ENCODE measurements around the gene KIR3DL2.
"Not testable (repeated sequence)": the region's sequence is repeated elsewhere in the genome, so short reads cannot be mapped to it uniquely, and the experiment has no call there.

The KIR3DL2 gene

GRCh38 chr19:54828064-54828463 is 22.2 kb upstream of the KIR3DL2 start:
- H3K4me3 ChIP-seq (ENCODE audit: low read depth in 1 of 2, low read length in 2 of 2); H3K27ac ChIP-seq (ENCODE audit: low read length); H3K4me1 ChIP-seq (ENCODE audit: control insufficient read depth in 1 of 2, insufficient read depth in 2 of 2, low read length in 2 of 2); H3K9me3 ChIP-seq (ENCODE audit: control insufficient read depth in 1 of 2, low read length in 2 of 2); H3K27me3 ChIP-seq (ENCODE audit: low read depth, low read length); H3K36me3 ChIP-seq (ENCODE audit: control insufficient read depth in 1 of 2, insufficient read depth in 2 of 2, low read length in 2 of 2): not testable (repeated sequence)

- not testable (repeated sequence) for H3K9me3 ChIP-seq (ENCODE audit: control insufficient read depth in 1 of 2, low read length in 2 of 2); H3K4me3 ChIP-seq (ENCODE audit: low read depth in 1 of 2, low read length in 2 of 2); H3K4me1 ChIP-seq (ENCODE audit: control insufficient read depth in 1 of 2, insufficient read depth in 2 of 2, low read length in 2 of 2); H3K27me3 ChIP-seq (ENCODE audit: low read depth, low read length); H3K36me3 ChIP-seq (ENCODE audit: control insufficient read depth in 1 of 2, insufficient read depth in 2 of 2, low read length in 2 of 2); H3K27ac ChIP-seq (ENCODE audit: low read length)
These were observed 17.7 kb upstream of the KIR3DL2 start, which contains the start of gene KIR2DS4 for GRCh38 chr19:54832496-54832895. Gene KIR2DS4, plus strand, starts transcription at chr19:54832676.

- not testable (repeated sequence) for H3K4me3 ChIP-seq (ENCODE audit: low read depth in 1 of 2, low read length in 2 of 2); H3K9me3 ChIP-seq (ENCODE audit: control insufficient read depth in 1 of 2, low read length in 2 of 2); H3K27ac ChIP-seq (ENCODE audit: low read length); H3K4me1 ChIP-seq (ENCODE audit: control insufficient read depth in 1 of 2, insufficient read depth in 2 of 2, low read length in 2 of 2); H3K27me3 ChIP-seq (ENCODE audit: low read depth, low read length); H3K36me3 ChIP-seq (ENCODE audit: control insufficient read depth in 1 of 2, insufficient read depth in 2 of 2, low read length in 2 of 2)
These were observed 15.1 kb upstream of the KIR3DL2 start for GRCh38 chr19:54835126-54835525.

GRCh38 chr19:54837522-54837921 is 12.7 kb upstream of the KIR3DL2 start:
- H3K9me3 ChIP-seq (ENCODE audit: control insufficient read depth in 1 of 2, low read length in 2 of 2); H3K27ac ChIP-seq (ENCODE audit: low read length); H3K27me3 ChIP-seq (ENCODE audit: low read depth, low read length); H3K36me3 ChIP-seq (ENCODE audit: control insufficient read depth in 1 of 2, insufficient read depth in 2 of 2, low read length in 2 of 2); H3K4me3 ChIP-seq (ENCODE audit: low read depth in 1 of 2, low read length in 2 of 2); H3K4me1 ChIP-seq (ENCODE audit: control insufficient read depth in 1 of 2, insufficient read depth in 2 of 2, low read length in 2 of 2): not testable (repeated sequence)

GRCh38 chr19:54843171-54843570 is 7.1 kb upstream of the KIR3DL2 start:
- H3K4me1 ChIP-seq (ENCODE audit: control insufficient read depth in 1 of 2, insufficient read depth in 2 of 2, low read length in 2 of 2); H3K27me3 ChIP-seq (ENCODE audit: low read depth, low read length); H3K9me3 ChIP-seq (ENCODE audit: control insufficient read depth in 1 of 2, low read length in 2 of 2); H3K4me3 ChIP-seq (ENCODE audit: low read depth in 1 of 2, low read length in 2 of 2); H3K27ac ChIP-seq (ENCODE audit: low read length); H3K36me3 ChIP-seq (ENCODE audit: control insufficient read depth in 1 of 2, insufficient read depth in 2 of 2, low read length in 2 of 2): not testable (repeated sequence)

GRCh38 chr19:54850930-54851329 is 687 bp downstream of the KIR3DL2 start:
- Histone ChIP-seq H3K4me3 (ENCODE audit: low read depth in 1 of 2, low read length in 2 of 2) (no peak overlapping the region), H3K4me1 (ENCODE audit: control insufficient read depth in 1 of 2, insufficient read depth in 2 of 2, low read length in 2 of 2) (no peaks in the 10 kb centered on the region), H3K36me3 (ENCODE audit: control insufficient read depth in 1 of 2, insufficient read depth in 2 of 2, low read length in 2 of 2) (no peaks in the 10 kb centered on the region)

GRCh38 chr19:54851353-54851752 is 1.1 kb downstream of the KIR3DL2 start:
- Histone ChIP-seq H3K4me1 (ENCODE audit: control insufficient read depth in 1 of 2, insufficient read depth in 2 of 2, low read length in 2 of 2) (no peaks in the 10 kb centered on the region), H3K4me3 (ENCODE audit: low read depth in 1 of 2, low read length in 2 of 2) (no peak overlapping the region), H3K27ac (ENCODE audit: low read length) (no peak overlapping the region), H3K9me3 (ENCODE audit: control insufficient read depth in 1 of 2, low read length in 2 of 2) (no peaks in the 10 kb centered on the region), H3K36me3 (ENCODE audit: control insufficient read depth in 1 of 2, insufficient read depth in 2 of 2, low read length in 2 of 2) (no peaks in the 10 kb centered on the region), H3K27me3 (ENCODE audit: low read depth, low read length) (no peaks in the 10 kb centered on the region)

More at GRCh38 chr19:54850930-54851329, 687 bp downstream of the KIR3DL2 start:
- no peaks in the 10 kb centered on the region for H3K27me3 ChIP-seq (ENCODE audit: low read depth, low read length)
- H3K27ac ChIP-seq (ENCODE audit: low read length): no peak overlapping the region
- no peaks in the 10 kb centered on the region for H3K9me3 ChIP-seq (ENCODE audit: control insufficient read depth in 1 of 2, low read length in 2 of 2)

- not testable (repeated sequence) for H3K4me1 ChIP-seq (ENCODE audit: control insufficient read depth in 1 of 2, insufficient read depth in 2 of 2, low read length in 2 of 2); H3K4me3 ChIP-seq (ENCODE audit: low read depth in 1 of 2, low read length in 2 of 2); H3K27ac ChIP-seq (ENCODE audit: low read length)
These were observed 5.0 kb downstream of the KIR3DL2 start for GRCh38 chr19:54855241-54855640.

GRCh38 chr19:54858476-54858875 is 8.2 kb downstream of the KIR3DL2 start:
- H3K27ac ChIP-seq (ENCODE audit: low read length); H3K9me3 ChIP-seq (ENCODE audit: control insufficient read depth in 1 of 2, low read length in 2 of 2); H3K27me3 ChIP-seq (ENCODE audit: low read depth, low read length); H3K36me3 ChIP-seq (ENCODE audit: control insufficient read depth in 1 of 2, insufficient read depth in 2 of 2, low read length in 2 of 2); H3K4me1 ChIP-seq (ENCODE audit: control insufficient read depth in 1 of 2, insufficient read depth in 2 of 2, low read length in 2 of 2); H3K4me3 ChIP-seq (ENCODE audit: low read depth in 1 of 2, low read length in 2 of 2): not testable (repeated sequence)

More at GRCh38 chr19:54855241-54855640, 5.0 kb downstream of the KIR3DL2 start:
- H3K27me3 ChIP-seq (ENCODE audit: low read depth, low read length); H3K9me3 ChIP-seq (ENCODE audit: control insufficient read depth in 1 of 2, low read length in 2 of 2); H3K36me3 ChIP-seq (ENCODE audit: control insufficient read depth in 1 of 2, insufficient read depth in 2 of 2, low read length in 2 of 2): not testable (repeated sequence)

GRCh38 chr19:54859421-54859820 is 9.2 kb downstream of the KIR3DL2 start:
- not testable (repeated sequence) for H3K9me3 ChIP-seq (ENCODE audit: control insufficient read depth in 1 of 2, low read length in 2 of 2); H3K27me3 ChIP-seq (ENCODE audit: low read depth, low read length); H3K4me3 ChIP-seq (ENCODE audit: low read depth in 1 of 2, low read length in 2 of 2); H3K4me1 ChIP-seq (ENCODE audit: control insufficient read depth in 1 of 2, insufficient read depth in 2 of 2, low read length in 2 of 2); H3K27ac ChIP-seq (ENCODE audit: low read length); H3K36me3 ChIP-seq (ENCODE audit: control insufficient read depth in 1 of 2, insufficient read depth in 2 of 2, low read length in 2 of 2)

- H3K27me3 ChIP-seq (ENCODE audit: low read depth, low read length); H3K9me3 ChIP-seq (ENCODE audit: control insufficient read depth in 1 of 2, low read length in 2 of 2); H3K27ac ChIP-seq (ENCODE audit: low read length); H3K4me1 ChIP-seq (ENCODE audit: control insufficient read depth in 1 of 2, insufficient read depth in 2 of 2, low read length in 2 of 2); H3K36me3 ChIP-seq (ENCODE audit: control insufficient read depth in 1 of 2, insufficient read depth in 2 of 2, low read length in 2 of 2); H3K4me3 ChIP-seq (ENCODE audit: low read depth in 1 of 2, low read length in 2 of 2): not testable (repeated sequence)
These were observed 13.2 kb downstream of the KIR3DL2 start for GRCh38 chr19:54863459-54863858.

GRCh38 chr19:54871696-54872095 is 21.5 kb downstream of the KIR3DL2 start:
- Histone ChIP-seq H3K9me3 (ENCODE audit: control insufficient read depth in 1 of 2, low read length in 2 of 2) (no peaks in the 10 kb centered on the region), H3K4me3 (ENCODE audit: low read depth in 1 of 2, low read length in 2 of 2) (no peak overlapping the region), H3K36me3 (ENCODE audit: control insufficient read depth in 1 of 2, insufficient read depth in 2 of 2, low read length in 2 of 2) (no peaks in the 10 kb centered on the region), H3K27me3 (ENCODE audit: low read depth, low read length) (no peaks in the 10 kb centered on the region), H3K27ac (ENCODE audit: low read length) (no peak overlapping the region), H3K4me1 (ENCODE audit: control insufficient read depth in 1 of 2, insufficient read depth in 2 of 2, low read length in 2 of 2) (no peaks in the 10 kb centered on the region)
